ENCODE data around the gene KCNQ1.

Gene KCNQ1

DNA sequence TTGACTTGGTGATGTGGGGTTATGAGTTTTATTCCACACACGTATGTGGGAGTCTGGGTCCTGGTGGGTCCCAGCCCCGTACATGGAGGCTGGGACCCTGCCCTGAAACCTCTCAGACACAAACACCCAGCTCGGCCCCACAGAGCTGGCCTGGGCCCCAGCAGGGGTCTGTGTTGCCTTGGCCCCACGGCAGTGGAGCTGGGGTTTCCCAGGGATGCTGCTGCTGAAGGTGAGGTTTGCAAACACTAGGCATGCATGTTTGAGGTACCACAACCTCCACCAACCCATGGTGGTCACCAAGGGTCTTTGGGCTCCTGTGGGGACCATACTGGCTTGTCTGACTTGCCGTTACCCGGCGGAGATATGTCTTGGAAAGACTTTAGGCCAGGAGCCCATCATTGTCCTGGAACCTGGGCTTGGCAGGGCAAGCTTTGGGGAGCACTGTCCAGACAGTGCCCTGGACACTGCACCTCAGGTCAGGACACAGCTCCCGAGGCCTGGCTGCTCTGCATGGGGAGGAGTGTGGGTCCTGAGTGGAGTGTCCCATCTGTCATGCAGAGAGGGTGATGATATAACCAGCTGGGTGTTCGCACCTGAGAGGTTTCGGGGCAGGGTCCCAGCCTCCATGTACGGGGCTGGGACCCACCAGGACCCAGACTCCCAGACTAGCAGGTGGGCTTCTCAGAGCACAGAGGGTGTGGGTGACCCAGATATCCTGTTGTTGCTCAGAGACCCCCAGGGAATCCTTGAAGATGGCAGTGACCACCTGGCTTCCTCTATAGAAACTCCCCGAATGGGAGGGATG, 63.3 kb downstream of the KCNQ1 start:
- TF ChIP-seq, protein P1, sequence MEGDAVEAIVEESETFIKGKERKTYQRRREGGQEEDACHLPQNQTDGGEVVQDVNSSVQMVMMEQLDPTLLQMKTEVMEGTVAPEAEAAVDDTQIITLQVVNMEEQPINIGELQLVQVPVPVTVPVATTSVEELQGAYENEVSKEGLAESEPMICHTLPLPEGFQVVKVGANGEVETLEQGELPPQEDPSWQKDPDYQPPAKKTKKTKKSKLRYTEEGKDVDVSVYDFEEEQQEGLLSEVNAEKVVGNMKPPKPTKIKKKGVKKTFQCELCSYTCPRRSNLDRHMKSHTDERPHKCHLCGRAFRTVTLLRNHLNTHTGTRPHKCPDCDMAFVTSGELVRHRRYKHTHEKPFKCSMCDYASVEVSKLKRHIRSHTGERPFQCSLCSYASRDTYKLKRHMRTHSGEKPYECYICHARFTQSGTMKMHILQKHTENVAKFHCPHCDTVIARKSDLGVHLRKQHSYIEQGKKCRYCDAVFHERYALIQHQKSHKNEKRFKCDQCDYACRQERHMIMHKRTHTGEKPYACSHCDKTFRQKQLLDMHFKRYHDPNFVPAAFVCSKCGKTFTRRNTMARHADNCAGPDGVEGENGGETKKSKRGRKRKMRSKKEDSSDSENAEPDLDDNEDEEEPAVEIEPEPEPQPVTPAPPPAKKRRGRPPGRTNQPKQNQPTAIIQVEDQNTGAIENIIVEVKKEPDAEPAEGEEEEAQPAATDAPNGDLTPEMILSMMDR (IDR thresholded peaks at IDR 0.05; ENCODE audit: borderline replicate concordance, extremely low read depth, low read length, poor library complexity, severe bottlenecking) = no peak
- no peak for TF ChIP-seq EZH2 (IDR thresholded peaks at IDR 0.05; ENCODE audit: borderline replicate concordance, low read depth, low read length, severe bottlenecking)
- Histone ChIP-seq H3K4me1 (ENCODE audit: insufficient read depth, low read length) (no peaks in the 10 kb centered on the region), H3K9me3 (ENCODE audit: insufficient read depth, low read length, severe bottlenecking) (no peaks in the 10 kb centered on the region), H4K20me1 (ENCODE audit: insufficient read depth, low read length) (peaks cover 8% of the 10 kb centered on the region; the same call in 1 of the 2 replicates), H3K9ac (ENCODE audit: low read depth, low read length) (no peak overlapping the region), H3K27ac (ENCODE audit: low read length) (no peak overlapping the region), H3K4me2 (ENCODE audit: insufficient read depth, low read length) (no peak overlapping the region), H3K79me2 (ENCODE audit: insufficient read depth, low read length) (no peaks in the 10 kb centered on the region), H3K36me3 (ENCODE audit: insufficient read depth, low read length) (no peaks in the 10 kb centered on the region), H3K27me3 (ENCODE audit: insufficient read depth, low read length, poor library complexity) (peaks cover 4% of the 10 kb centered on the region), H3K4me3 (ENCODE audit: low read depth in 1 of 2, low read length in 2 of 2) (no peak overlapping the region), H2AFZ (ENCODE audit: low read depth, low read length) (no peak overlapping the region)
- ATAC-seq (ENCODE audit: insufficient read depth, low read depth) (no peak), DNase-seq (no peak)

- TF ChIP-seq, protein P1 (IDR thresholded peaks at IDR 0.05; ENCODE audit: borderline replicate concordance, extremely low read depth, low read length, poor library complexity, severe bottlenecking) = no peak
- TF ChIP-seq EZH2 (IDR thresholded peaks at IDR 0.05; ENCODE audit: borderline replicate concordance, low read depth, low read length, severe bottlenecking) = no peak
Measured at GRCh38 chr11:2508793-2509192, 64.0 kb downstream of the KCNQ1 start.

GRCh38 chr11:2509481-2510001, 64.7 kb downstream of the KCNQ1 start:
- peaks cover 4% of the 10 kb centered on the region for H3K27me3 ChIP-seq (ENCODE audit: insufficient read depth, low read length, poor library complexity)

More at GRCh38 chr11:2508793-2509192, 64.0 kb downstream of the KCNQ1 start:
- no peak overlapping the region for H3K4me2 ChIP-seq (ENCODE audit: insufficient read depth, low read length)
- H3K9me3 ChIP-seq (ENCODE audit: insufficient read depth, low read length, severe bottlenecking) = no peaks in the 10 kb centered on the region
- H3K9ac ChIP-seq (ENCODE audit: low read depth, low read length) = no peak overlapping the region
- no peak overlapping the region for H3K27ac ChIP-seq (ENCODE audit: low read length)
- no peaks in the 10 kb centered on the region for H3K79me2 ChIP-seq (ENCODE audit: insufficient read depth, low read length)
- no peak overlapping the region for H2AFZ ChIP-seq (ENCODE audit: low read depth, low read length)
- H3K27me3 ChIP-seq (ENCODE audit: insufficient read depth, low read length, poor library complexity) = peaks cover 4% of the 10 kb centered on the region
- no peaks in the 10 kb centered on the region for H3K4me1 ChIP-seq (ENCODE audit: insufficient read depth, low read length)
- peaks cover 8% of the 10 kb centered on the region; the same call in 1 of the 2 replicates for H4K20me1 ChIP-seq (ENCODE audit: insufficient read depth, low read length)
- H3K4me3 ChIP-seq (ENCODE audit: low read depth in 1 of 2, low read length in 2 of 2) = no peak overlapping the region
- DNase-seq = no peak
- H3K36me3 ChIP-seq (ENCODE audit: insufficient read depth, low read length) = no peaks in the 10 kb centered on the region
- no peak for ATAC-seq (ENCODE audit: insufficient read depth, low read depth)

More at GRCh38 chr11:2509481-2510001, 64.7 kb downstream of the KCNQ1 start:
- H3K36me3 ChIP-seq (ENCODE audit: insufficient read depth, low read length) = no peaks in the 10 kb centered on the region
- H3K9ac ChIP-seq (ENCODE audit: low read depth, low read length) = no peak overlapping the region
- no peak overlapping the region for H2AFZ ChIP-seq (ENCODE audit: low read depth, low read length)
- ATAC-seq (ENCODE audit: insufficient read depth, low read depth) (no peak), DNase-seq (no peak)
- H3K4me3 ChIP-seq (ENCODE audit: low read depth in 1 of 2, low read length in 2 of 2) = no peak overlapping the region
- H4K20me1 ChIP-seq (ENCODE audit: insufficient read depth, low read length) = peaks cover 8% of the 10 kb centered on the region; the same call in 1 of the 2 replicates
- no peaks in the 10 kb centered on the region for H3K9me3 ChIP-seq (ENCODE audit: insufficient read depth, low read length, severe bottlenecking)
- H3K4me2 ChIP-seq (ENCODE audit: insufficient read depth, low read length) = no peak overlapping the region
- H3K4me1 ChIP-seq (ENCODE audit: insufficient read depth, low read length) = no peaks in the 10 kb centered on the region
- H3K79me2 ChIP-seq (ENCODE audit: insufficient read depth, low read length) = no peaks in the 10 kb centered on the region
- no peak for TF ChIP-seq EZH2 (IDR thresholded peaks at IDR 0.05; ENCODE audit: borderline replicate concordance, low read depth, low read length, severe bottlenecking)
- TF ChIP-seq, protein P1 (IDR thresholded peaks at IDR 0.05; ENCODE audit: borderline replicate concordance, extremely low read depth, low read length, poor library complexity, severe bottlenecking) = no peak
- no peak overlapping the region for H3K27ac ChIP-seq (ENCODE audit: low read length)
